Renal pelvis (tissue), 4 donors: Measurements from ENCODE around the gene AMDHD2. TPM values are rescaled to one million over a fixed set of nuclear protein-coding genes. Genes with fewer than 3 reads are reported as not detected.
A peak's percentile ranks its signal among the peaks of the same experiment; 100 is the strongest.
"Not testable (repeated sequence)": the region's sequence is repeated elsewhere in the genome, so short reads cannot be mapped to it uniquely, and the experiment has no call there.

Source experiments
- DNase-seq: peaks from one replicate; pipeline ENCODE4 v3.0.0-alpha.2; 2013
- polyA plus RNA-seq, 3 donors: library from polyadenylated mRNA; unstranded; fragments of 120-200 nt; gene quantifications; one replicate each; pipeline ENCODE4 v1.2.1, GENCODE V29; 2013; ENCODE audit not compliant: insufficient read length in 3 of 3

AMDHD2 gene
- polyA plus RNA-seq, 3 donors = 33.7 to 47.0 (median 38.5) TPM

DNA sequence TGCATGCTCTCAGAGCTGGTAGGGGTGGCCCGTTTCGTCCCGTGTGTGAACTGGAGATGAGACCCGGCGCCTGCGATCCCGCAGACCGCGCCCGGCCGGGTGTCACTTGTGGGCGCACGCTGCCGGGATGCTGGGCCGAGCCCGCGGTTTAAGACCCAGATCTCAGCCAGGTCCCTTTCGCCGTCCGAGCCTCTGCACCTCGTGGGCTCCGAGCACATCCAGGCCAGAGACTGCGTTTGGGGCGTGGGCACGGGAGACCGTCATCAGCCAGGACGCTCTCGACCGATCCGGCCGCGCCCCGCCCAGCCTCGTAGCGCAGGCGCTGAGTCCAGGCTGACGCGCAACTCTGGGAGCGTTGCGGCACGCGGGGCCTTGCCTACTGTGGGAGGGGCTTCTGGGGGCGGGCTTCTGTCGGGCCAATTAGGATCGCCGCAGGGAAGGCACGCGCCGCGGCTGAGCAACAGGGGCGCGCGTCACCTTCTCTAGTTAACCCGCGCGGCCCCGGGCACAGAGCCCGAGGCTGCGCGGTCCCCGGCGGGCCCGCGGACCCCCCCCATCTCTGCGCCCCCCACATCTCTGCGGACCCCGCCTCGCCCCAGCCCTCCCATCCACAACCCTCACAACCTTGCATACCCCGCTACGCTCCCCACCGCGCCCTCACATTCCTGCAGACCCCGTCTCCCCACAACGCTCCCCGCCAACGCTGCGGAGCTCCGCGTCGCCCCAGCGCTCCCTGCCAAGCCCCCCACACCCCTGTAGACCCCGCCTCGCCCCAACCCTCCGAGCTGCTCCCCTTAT lies 11.7 kb downstream of the AMDHD2 start:
- DNase-seq = peak; percentile 96

GRCh38 chr16:2532494-2533141 lies 12.4 kb downstream of the AMDHD2 start:
- DNase-seq = no peak

DNA sequence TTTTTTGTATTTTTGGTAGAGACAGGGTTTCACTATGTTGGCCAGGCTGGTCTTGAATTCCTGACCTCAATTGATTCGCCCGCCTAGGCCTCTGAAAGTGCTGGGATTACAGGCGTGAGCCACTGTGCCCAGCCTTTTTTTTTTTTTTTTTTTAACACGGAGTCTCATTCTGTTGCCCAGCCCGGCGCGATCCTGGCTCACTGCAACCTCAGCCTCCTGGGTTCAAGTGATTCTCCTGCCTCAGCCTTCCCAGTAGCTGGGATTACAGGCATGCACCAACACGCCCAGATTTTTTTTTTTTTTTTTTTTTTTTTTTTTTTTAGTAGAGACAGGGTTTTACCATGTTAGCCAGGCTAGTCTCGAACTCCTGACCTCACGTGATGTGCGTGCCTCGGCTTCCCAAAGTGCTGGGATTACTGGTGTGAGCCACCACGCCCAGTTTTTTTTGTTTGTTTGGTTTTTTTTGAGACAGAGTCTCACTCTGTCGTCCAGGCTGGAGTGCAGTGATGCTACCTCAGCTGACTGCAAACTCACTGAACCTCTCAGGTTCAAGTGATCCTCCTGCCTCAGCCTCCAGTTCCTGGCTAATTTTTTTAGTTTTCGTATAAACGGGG lies 13.1 kb downstream of the AMDHD2 start:
- DNase-seq = not testable (repeated sequence)

GRCh38 chr16:2533912-2534311 lies 13.7 kb downstream of the AMDHD2 start:
- DNase-seq = no peak

GRCh38 chr16:2534335-2534734 lies 14.2 kb downstream of the AMDHD2 start:
- DNase-seq = not testable (repeated sequence)

GRCh38 chr16:2535625-2536013 lies 15.4 kb downstream of the AMDHD2 start:
- no peak for DNase-seq

- DNase-seq = peak; percentile 95
Observed at GRCh38 chr16:2537451-2538379, 17.5 kb downstream of the AMDHD2 start, which contains the start of gene PDPK1. Gene PDPK1, plus strand, starts transcription at chr16:2538021. Its CDS starts 92 bp downstream, at chr16:2538113.

- DNase-seq = not testable (repeated sequence)
Observed at GRCh38 chr16:2539192-2539844, 19.1 kb downstream of the AMDHD2 start.

DNA sequence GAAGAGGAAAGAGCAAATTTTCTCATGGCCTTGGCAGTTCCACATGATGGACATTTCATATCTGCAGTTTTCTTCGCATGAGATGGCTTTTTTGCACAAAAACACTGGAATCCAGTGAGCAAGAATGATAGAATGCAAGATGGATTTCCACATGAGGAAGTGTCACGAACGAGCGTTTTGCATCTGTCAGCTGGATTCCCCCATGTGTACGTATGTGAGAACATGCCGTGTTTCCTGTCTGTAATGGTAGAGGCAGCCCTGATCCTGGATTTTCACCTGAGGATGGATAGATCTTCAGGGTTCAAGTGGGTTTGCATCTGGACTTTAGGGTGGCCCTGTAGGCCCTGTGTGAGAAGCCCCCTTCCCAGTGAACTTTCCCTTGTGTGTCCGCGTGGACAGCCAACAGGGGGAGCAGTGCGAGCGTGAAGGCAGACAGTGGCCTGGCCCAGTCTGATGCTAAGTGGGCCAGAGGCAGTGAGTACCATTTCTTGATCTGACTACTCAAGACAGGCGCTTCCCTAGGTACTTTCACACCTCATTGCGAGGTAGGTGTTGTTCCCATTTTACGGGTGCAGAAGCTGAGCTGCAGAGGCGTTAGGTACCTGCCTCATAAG lies 19.8 kb downstream of the AMDHD2 start:
- not testable (repeated sequence) for DNase-seq

- not testable (repeated sequence) for DNase-seq
Observed at GRCh38 chr16:2540912-2541311, 20.7 kb downstream of the AMDHD2 start.

- not testable (repeated sequence) for DNase-seq
Observed at GRCh38 chr16:2541409-2541808, 21.2 kb downstream of the AMDHD2 start.

- DNase-seq = not testable (repeated sequence)
Observed at GRCh38 chr16:2543771-2544170, 23.6 kb downstream of the AMDHD2 start.

DNA sequence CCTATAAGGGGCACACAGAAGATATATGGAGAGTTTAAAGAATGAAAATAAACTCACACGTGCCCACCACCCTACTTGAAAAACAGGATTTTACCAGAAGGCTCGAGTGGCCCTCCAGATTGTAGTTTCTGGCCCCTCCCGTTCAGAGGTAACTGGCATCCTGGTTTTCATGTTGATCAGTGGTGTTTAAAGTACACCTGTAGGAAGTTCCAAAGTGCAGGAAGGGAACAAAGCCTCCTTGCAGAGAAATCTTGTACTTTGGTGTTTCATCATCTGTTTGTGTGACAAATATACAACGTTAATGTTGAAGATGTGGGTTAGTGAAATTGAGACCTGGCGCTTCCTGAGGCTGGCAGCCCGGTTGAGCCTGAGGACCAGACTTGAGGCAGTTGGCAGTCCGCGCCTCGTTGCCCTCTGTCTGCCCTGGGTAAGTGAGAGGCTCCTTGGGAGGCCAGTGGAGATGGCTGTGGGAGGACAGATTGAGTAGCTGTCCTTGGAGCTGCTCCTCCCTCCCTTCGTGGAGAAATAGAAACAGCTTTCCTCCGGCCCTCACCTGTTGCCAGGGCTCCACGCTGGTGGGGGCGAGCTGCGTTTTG lies 30.2 kb downstream of the AMDHD2 start:
- DNase-seq = not testable (repeated sequence)

DNA sequence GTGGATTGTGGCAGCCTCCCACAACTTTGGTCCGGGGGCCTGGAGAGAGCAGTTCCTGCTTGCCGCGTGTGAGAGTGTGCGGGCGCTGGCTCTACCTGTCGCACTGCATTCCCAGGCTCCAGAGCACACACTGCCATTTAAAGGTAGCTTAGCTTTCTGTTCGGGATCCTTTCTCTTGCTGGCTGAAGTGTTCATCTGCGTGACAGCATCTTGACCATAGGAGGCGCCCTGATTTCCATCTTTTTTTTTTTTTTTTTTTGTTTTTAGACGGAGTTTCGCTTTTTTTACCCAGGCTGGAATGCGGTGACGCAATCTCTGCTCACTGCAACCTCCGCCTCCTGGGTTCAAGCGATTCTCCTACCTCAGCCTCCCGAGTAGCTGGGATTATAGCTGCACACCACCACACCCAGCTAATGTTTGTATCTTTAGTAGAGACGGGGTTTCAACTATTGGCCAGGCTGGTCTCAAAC lies 31.3 kb downstream of the AMDHD2 start:
- not testable (repeated sequence) for DNase-seq

DNA sequence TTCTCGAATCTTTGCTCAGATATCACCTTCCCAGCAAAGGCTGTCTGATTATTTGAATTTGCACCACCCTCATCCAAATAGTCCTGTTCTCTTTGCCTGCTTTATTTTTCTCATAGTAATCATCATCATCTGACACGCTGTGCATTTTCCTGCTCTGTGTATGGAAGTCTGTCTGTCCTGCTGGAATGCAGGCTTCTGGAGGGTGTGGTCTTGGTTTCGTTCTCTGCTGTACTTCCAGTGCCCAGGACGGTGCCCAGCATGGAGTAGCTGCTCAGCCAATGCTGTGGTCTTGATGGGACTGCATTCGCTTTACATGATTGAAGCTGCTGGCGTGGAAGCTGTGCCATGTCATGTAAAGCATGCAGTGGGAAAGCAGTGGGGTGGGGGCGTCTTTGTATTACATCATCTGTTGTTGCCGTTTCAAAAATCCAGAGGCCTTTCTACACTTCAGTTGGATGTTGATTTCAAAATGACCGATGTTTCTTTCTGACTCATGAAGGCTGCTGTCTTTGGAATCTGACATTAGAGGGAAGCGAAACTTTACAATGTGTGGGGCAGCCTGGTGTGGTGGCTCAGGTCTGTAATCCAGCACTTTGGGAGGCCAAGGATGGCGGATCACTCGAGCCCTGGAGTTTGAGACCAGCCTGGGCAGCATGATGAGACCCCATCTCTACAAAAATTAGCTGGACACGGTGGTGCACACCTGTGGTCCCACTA lies 34.7 kb downstream of the AMDHD2 start:
- not testable (repeated sequence) for DNase-seq

DNA sequence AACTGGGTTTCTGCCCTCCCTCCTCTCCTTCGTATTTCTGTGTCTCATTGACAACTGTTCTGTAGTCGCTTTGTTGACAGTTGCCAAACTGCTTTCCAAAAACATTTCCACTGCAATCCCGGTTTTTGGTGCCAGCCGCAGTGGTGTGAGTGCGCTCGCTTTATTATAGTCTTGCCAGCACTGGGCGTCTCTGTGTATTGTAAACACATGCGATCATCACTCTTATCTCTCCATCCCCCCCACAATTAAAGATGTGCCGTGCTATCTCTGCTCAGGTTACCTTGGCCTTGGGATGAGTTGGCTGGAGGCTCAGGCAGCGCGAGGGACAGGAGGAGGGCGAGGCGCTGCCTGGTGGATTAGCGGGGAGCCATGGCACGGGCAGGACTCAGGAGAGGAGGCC lies 37.0 kb downstream of the AMDHD2 start:
- DNase-seq = not testable (repeated sequence)

DNA sequence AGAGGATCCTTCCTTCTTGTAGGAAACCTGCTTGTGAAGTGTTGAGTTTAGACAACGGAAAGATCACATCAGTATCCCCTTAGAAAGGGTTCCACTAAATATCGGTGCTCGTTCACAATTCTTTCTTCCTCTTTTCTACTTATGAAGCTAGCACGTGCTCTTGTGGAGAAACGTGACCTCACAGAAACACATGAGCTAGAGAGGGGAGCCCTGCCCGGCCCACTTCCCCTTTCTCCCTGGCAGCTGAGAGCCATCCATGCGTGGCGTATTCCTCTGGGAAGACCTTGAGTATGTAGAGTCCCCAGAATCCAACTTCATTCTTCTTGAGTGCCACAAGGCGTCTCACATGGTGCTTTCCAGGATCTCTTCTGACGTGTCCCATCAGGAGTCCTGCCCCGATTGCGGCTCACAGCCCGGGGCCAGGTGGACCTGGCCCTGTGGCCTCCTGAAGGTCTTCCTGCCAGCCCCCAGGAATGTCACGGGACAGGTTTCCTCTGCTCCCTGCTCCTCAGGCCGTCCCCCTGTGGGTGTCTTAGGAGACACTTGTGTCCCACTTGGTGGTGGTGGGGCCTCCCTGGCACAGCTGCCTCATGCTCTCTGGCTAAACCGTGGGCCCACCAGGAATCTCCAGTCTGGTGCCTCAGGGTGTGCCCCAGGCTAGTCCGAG lies 40.1 kb downstream of the AMDHD2 start:
- not testable (repeated sequence) for DNase-seq

DNA sequence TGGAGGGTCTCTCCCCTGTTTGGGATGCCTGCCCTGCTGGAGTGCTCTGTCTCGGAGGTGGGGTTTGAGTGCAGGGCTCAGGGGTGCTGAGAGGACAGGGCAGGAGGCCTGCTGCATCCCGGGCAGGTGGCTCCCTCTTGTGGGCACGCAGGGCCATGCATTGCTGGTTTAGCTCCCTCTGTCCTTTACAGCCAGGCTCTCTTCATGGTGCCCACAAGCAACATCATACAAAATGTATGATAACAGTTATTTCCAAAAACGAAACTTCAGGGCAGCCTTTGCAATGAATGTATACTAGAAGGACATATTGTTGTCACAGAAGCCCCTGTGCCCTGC lies 40.6 kb downstream of the AMDHD2 start:
- DNase-seq = not testable (repeated sequence)

DNA sequence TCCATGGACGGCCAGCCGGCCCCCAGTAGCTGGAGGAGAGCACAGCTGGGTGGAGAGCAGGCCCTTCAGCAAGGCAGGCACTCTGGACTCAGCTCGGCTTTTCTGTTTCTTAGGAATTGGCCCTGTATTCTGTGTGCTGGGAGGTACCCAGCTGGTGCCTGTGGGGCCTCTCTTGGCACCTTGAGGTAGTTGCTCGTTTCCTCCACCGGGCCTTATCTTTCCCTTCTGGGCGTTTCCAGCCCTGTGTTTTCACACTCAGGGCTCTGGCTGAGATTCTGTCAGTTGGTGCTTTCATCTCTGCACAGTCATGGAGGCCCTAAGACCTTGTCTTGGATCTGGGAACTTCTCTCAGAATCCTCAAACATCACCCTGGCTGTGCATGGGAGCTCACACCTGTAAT lies 47.3 kb downstream of the AMDHD2 start:
- not testable (repeated sequence) for DNase-seq
